ENCODE results near the gene MSMB. TPM values are rescaled to one million over a fixed set of nuclear protein-coding genes. Genes with fewer than 3 reads are reported as not detected.

Gene MSMB
- total and polyA plus RNA-seq, 9 of the 15 experiments (the other 6 are each of a cell fraction or from before 2014, with no cell fraction given): 0.21 to 0.60 TPM; not detected in 7

GRCh38 chr10:46022978-46023702 is 22.9 kb downstream of the MSMB start (continued):
- TF ChIP-seq ZNF449 (CRISPR knock-in tag; IDR thresholded peaks at IDR 0.05) (no peak), GABPB2 (CRISPR knock-in tag; conservative IDR thresholded peaks at IDR 0.05) (no peak), CHD7 (IDR thresholded peaks at IDR 0.05; ENCODE audit: low read depth, low read length) (no peak), ZNF584 (CRISPR knock-in tag; IDR thresholded peaks at IDR 0.05; ENCODE audit: low read depth) (no peak), MAX (CRISPR knock-in tag; IDR thresholded peaks at IDR 0.05) (peak; percentile 76), ZNF165 (CRISPR knock-in tag; IDR thresholded peaks at IDR 0.05; ENCODE audit: borderline replicate concordance) (no peak), POLR2B (IDR thresholded peaks at IDR 0.05; ENCODE audit: low read depth, partially characterized antibody) (peak; percentile 63), RUNX1 (IDR thresholded peaks at IDR 0.05; ENCODE audit: low read depth) (no peak), IRF1 (CRISPR knock-in tag; IDR thresholded peaks at IDR 0.05; ENCODE audit: borderline replicate concordance) (no peak), TFE3 (CRISPR knock-in tag; IDR thresholded peaks at IDR 0.05) (no peak)
